Activated CD8-positive, alpha-beta memory T cell treated with anti-CD3 and anti-CD28 coated beads for 24 hours (primary cell): ENCODE results near the gene KCNIP4.

Experiments used
- DNase-seq: peaks from one replicate; pipeline ENCODE4 v3.0.0-alpha.2; 2020

The KCNIP4 gene

DNA sequence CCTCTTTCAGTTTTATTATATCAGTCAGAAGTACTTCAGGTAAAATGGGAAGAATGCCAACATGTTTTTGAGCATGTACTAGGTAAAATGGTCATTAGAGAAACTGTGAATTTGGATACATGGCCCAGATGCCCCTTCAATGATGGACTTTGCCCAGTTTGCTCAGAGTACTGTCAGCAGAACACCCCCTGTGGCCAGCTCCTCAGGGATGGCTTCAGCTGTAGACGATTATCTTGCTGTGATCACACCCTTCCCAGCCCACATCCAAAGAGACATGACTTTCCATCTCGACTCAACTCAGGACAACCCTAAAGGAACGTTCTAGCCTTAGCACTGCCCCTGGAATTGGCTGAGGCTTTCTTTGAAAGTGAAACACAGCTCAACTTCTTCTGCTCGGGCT is 809.2 kb downstream of the KCNIP4 start:
- no peak for DNase-seq

DNA sequence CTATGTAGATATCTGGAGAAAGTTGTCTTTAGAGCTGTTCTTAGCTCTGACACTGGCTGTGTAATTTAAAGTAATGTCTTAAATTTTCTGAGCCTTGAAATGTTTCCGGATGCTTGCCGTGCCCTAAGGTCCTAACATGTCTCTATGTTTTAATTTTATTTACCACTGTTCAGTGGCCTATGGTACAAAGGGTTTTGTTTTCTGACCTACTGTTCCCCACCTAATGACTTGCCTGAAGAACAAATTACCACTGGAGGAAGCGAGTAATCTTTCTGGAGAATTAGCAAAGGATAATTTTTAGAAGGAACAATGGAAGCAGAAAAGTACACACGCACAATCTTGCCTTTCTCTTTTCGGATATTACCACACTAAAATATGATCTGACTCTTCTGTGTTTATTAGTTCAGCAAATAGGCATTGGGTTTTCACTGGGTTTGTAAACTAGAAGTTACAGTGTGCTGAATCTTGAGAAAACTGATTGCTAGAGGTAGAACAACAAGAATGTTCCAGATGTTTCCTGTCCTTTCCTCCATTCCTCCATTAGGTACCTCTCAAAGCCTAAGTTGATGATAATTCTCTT is 812.4 kb downstream of the KCNIP4 start:
- no peak for DNase-seq

DNA sequence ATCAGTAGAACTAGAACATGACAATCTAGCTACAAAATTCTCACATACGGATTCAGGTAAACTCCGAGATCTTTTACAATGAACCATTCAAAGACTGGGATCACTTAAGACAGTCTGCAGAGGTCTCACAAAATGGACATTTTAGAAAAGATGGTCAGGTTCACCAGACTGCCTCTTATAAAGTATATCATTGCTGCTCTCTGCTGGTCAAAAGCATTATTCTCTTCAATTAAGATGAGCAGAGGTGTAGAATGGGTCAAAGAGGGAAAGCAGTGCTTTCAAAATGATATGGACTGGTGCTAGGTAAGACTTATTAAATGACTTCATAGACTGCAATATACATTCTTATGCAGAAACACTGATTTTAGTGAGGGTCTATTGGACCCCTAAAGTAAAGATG is 813.6 kb downstream of the KCNIP4 start:
- DNase-seq: no peak

DNA sequence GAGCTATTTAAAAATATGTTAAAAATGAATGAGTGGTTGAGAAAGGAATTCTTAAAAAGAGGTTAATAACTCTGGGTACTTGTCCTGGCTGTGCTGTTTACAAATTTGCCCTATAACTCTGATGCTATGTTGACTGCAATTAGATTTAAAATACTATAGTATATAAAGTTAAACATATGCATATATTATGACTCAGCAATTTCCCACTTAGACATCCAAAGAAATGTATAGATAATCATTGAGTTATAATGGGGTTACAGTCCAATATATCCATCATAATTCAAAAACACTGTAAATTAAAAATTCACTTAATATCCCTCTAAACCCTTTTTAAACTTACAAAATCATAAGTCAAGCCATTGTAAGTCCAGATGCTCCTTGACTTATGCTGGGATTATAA is 818.0 kb downstream of the KCNIP4 start:
- DNase-seq: no peak

DNA sequence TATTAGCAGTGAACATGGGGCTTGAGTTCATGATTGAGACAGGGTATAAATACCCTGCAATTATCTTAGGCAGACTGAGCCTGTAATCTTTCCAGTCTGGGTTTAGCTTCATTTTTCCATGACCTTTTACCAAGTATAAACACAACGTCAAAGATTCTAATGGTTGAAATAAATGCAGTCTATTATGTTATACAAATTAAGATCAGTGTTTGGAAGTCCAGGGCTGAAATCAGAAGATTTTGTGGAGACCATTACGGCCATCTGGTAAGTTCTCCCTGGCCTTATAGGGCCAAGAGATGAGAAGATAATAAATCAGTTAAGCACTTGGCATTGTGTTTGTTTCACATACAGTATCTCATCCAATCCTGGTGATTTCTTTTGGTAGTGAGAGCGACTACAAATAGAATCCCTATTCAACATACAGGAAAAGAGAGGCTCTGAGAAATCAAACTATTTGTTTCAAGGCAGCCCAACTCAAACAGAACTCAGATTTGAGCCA is 822.5 kb downstream of the KCNIP4 start:
- DNase-seq: no peak

DNA sequence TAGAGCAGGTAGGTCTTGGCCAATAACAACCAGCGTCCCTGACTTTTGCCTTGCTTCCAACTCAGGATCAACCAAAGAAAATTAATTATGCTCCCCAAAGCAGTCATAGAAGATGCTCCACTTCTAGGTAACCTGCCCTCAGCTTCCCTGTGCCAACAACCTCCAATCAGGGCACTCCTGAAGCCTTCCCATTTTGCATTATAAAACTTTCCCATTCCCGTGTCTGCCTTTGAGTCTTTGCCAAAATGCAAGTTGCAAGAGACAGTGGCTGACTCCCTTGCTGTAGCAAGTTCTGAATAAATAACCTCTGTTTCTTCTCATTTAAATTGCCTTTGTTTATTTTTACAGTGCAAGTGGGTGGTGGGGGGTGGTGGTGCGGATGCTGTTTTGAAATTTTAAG is 830.3 kb downstream of the KCNIP4 start:
- no peak for DNase-seq

DNA sequence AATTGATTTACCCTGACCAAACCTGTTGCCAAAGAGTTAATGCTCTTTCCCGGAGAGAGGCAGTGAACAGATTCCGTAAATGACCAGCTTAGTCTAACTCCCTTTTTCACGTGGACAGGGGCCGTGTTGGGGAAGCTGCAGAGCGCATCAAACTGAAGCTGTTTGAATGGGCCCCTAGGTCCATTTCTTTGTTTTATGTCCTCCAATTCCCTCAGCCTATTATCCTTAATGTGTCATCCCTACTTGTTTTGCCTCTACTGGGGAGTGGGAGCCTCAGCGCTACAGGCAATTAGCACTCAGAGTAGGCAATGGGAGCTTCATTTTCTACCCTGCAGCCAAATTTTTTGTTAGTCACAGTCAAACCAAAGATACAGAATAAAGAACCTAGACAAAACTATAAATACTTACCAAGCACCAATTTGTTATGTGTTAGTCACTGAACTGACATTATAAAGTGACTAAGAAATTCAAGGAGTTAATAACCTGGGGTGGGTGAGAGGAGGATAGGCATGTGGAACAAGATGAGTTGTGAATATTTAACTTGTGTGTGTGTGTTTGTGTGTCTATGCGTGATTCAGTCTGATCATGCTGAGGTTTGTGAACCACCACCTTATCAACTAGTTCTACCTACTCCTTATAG is 830.9 kb downstream of the KCNIP4 start:
- DNase-seq: no peak

DNA sequence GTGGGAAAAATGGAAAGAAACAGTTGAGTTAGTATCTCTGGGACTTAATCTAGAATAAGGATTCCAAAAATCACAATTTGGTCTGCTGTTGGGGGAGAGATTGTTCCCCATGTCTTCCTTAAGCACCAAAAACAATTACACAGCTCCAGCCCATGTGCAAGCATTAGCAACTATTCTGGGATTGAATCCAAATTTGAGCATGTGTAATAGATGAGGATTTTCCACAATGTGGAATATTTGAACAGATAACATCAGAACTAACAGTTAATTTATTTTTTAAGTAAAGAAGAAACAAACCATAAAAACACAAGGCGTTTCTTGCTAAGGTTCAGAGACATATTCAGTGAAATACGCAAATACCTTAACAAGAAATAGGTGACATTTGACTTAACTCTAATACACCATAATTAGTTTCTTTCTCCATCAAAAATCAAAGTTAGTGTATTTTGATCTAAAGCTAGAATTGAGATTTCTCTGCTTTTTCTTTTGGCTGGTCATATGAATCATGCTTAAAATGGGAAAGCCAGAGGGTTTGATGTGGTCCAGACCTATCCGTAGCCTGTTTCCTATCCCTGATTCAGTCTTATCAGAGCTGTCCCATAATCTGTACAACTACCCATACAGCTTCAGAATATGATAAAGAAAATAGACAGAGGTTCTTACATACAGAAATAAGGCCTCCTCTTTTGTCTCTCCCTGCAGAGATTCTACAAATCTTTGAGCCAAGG is 834.9 kb downstream of the KCNIP4 start:
- DNase-seq: no peak

DNA sequence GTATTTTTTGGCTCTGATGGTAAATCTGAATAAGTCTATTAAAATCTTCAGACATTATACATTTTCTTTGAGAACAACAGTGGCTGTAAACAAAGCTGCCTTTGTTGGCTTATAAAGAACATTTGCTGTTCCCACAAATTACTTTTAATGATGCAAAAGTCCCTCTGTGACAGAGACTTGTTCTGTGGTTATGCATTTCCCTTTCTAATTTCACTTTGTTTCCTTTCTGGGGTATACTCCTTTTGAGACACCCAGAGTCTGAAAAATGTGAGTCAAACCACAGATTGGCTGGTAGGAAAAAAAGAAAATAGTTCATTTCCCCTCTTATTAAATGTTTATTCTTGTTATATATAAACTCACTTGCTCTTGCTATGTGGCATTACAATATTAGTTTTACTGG is 845.9 kb downstream of the KCNIP4 start:
- no peak for DNase-seq

DNA sequence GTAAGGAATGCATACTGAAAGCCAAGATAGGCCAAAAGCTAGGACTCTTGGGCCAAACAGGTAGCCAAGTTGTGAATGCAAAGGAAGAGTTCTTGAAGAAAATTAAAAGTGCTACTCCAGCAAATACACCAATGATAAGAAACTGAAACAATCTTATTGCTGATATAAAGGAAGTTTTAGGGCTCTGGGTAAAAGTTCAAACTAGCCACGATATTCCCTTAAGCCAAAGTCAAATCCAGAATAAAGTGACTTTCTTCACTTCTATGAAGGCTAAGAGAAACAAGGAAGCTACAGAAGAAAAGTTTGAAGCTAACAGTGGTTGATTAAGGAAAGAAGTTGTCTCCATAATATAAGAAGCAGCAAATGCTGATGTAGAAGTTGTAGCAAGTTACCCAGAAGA is 850.7 kb downstream of the KCNIP4 start:
- no peak for DNase-seq

DNA sequence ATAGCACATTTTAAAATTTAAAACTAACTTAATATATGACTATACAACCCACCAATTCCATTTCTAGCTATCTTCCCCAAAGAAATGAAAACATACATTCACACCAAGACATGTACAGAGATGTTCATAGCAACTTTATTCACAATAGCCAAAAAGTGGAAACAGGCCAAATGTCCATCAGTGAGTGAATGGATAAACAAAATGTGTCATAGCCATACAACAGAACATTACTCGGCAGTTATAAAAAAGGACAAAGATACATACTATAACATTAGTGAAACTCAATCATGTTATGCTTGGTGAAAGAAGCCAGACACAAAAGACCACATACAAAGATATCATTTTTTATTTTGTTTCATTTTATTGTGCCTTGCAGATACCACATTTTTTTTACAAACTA is 851.5 kb downstream of the KCNIP4 start:
- no peak for DNase-seq

DNA sequence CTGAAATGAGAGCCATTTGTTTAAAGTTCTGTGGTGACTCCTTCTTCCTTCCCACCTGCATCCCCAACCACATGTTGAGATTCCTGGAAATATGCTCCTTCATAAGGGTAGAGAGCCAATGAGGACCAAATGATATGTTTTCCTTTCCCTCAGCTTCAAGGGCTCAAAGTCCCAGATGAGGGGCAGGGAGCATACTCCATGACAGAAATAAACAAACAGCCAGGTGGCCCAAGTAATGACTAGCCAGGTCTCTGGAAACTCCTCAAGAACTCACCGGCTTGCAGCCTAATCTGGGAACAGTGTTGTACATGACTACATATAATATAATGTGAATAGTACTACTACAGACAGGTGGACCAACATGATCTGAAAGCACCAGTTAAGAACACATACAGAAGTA is 856.0 kb downstream of the KCNIP4 start:
- DNase-seq: no peak

DNA sequence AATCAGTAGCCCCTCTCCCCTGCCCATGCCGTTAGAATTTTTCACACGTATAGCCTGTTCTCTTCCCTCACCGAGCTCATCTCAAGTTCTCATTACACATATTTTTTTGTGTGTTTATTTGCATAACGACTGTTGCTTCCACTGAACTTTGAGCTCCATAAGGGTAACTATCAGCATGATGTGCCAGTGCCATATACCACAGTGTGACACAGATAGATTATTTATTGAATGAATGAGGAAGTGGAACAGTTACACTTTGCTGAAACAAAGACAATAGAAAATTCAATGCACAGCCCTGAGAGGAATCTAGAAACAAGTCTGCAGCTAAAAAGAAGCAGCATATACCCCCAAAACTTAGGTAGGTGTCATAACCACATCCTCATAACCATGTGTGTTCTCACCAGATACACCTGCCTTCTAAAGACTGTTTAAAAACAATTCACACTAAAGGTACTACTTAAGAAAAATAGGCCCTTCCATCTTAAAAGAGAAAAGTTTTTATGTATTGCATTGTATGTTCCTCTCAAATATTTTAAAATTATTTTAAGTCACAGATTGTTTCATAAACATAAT is 858.4 kb downstream of the KCNIP4 start:
- no peak for DNase-seq

DNA sequence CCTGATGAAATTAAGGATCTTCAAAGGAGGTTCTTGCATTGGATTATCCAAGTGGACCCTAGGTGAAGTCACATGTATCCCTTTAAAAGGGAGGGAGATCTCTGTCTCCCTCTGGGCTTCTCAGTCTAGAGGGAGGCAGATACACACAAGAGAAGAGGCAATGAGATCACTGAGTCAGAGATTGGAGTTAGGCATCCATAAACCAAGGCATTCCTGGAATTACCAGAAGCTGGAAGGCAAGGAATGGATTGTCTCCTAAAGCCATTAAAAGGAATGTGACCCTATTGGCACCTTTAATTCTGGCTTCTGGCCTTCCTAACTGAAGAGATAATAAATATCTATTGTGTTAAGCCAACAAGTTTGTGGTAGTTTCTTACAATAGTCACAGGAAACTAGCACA is 865.2 kb downstream of the KCNIP4 start:
- DNase-seq: no peak

DNA sequence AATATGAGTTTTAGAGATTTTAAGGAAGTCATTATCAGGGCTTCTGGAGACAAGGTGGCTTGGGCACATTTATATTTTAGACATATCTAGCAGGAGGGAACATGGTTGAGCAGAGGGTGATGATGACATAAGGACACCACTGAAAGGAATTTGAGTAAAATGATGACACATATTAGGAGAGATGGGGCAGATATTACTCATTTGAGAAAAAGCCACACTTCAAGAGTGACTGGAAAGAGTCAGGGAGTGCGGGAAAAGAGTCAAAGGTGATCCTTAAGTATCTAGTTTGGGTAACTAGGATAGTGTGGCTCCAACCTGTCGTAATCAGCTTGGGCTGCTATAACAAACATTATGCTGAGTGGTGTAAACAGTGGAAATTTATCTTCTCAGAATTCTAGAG is 870.6 kb downstream of the KCNIP4 start:
- no peak for DNase-seq

DNA sequence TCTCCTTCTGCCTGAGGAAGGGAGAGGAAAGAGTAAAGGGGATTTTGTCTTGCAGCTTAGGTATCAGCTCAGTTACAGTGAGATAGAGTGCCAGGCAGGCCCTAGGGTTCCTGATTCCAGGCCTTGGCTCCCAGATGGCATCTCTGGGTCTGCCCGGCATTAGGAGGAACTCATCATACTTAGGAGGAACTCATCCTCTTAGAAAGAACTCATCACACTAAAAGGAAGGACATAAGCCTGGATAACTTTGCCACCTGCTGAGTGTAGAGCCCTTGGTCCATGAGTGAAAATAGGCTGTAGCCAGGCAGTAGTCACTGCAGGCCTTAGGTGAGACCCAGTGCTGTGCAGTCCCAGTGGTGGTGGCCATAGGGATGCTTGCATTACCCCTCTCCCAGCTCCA is 881.2 kb downstream of the KCNIP4 start:
- no peak for DNase-seq

DNA sequence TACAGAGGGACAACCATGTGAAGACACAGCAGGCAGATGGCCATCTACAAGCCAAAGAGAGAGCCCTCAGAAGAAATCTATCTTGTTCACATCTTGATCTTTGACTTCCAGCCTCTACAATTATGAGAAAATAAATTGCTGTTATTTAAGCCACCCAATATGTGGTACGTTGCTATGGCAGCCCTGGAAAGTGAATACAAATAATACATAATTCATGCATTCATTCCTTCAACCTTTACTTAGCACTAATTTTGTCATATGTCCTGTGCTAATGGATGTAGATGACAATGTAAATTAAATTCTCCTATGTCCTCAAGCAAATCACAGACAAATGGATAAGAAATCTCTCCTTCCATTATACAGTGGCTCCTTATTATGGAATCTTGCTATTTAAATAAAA is 886.7 kb downstream of the KCNIP4 start:
- no peak for DNase-seq

DNA sequence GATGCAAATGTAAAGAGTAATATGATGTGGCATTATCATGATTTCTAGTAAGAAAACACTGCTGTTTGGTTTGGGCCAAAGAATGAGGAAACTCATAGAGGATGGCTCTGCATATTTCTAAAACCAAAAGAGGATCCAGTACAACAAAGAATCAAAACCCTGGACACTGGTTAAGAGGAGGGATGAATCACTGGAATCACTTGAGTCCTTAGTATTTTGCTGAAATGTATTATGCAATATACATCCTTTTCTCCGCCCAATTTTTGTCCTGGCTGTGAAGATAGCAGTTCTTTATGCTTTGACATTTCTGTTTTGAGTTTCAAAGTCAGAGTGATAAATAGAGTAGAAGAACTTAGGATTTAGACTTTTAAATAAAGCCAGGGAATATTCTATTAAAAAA is 902.4 kb downstream of the KCNIP4 start:
- DNase-seq: no peak

DNA sequence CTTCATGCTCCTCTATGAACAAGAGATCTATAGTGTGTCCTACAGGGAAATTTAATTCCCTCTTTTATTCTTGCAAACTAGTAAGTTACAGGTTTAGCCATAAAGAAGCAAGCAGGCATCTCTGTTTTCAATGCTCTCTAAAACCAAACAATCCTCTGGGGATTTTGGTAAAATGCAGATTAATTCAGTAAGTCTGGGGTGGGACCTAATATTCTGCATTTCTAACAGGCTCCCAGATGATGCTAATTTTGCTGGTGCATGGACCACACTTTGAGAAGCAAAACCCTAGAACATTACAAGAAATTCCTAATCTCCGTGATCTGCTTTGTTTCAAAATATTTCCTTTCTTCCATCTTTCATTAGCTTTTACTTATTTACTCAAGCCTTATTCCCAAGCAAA is 903.5 kb downstream of the KCNIP4 start:
- DNase-seq: no peak

DNA sequence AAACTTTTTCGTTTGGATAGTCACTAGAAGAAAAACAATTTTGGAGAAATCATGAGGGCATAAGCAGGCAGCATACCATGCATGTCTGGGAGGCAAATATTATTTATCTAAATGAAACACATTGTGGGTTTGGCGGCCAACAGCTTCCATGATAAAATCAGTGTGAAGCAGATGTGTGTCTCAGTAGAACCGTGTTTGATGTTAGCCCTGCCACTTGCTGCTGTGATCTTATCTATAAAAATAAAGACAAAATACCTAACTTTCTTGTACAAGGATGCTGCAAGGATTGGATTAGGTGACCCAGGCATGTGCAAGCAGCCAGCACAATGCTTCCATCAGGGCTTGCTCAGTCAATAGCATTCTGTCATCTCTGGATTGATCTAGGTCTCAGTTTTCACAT is 906.9 kb downstream of the KCNIP4 start:
- DNase-seq: no peak

DNA sequence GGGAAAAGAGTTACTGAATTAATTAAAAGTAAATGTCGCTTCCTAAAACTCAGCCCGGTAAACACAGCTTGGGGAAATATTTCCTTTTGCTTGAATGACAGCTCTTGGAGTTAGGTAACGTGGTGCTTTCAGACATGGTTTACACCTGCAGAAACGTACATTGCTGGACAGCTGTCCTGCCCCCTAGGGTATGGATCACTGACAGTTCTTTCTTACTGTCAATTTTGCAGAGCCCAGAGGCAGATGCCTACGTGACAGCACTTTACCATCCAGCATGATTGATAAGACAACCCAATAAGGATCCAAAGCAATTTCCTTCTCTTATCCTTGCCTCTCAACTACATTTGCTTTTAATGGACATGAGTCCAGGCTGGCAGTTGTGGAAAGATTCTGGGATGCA is 913.8 kb downstream of the KCNIP4 start:
- DNase-seq: no peak

DNA sequence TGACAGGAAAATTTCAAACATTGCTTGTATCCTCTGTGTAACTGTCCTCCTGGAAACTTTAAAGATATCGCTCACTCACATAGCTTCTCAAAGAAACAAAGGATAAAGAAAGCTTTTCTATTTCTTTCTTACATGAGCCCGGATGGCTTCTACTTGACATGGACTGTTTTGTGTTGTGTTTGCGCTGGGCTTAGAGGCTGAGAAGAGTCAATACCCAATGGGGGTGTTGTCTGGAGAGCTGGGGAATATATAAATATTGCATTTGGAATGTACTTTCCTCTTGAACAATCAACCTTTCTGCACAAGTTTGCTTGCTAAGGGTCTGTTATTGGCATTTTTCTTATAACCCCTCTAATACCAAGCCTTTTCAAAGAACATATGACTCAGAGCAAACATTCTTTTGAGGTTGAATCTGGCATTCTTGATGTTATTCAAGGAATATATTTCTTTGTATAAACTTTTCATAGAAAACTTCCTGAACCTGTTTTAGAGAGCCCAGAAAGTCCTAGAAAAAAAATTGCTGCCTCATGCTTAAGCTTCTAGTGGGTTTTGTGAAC is 916.4 kb downstream of the KCNIP4 start:
- DNase-seq: no peak

DNA sequence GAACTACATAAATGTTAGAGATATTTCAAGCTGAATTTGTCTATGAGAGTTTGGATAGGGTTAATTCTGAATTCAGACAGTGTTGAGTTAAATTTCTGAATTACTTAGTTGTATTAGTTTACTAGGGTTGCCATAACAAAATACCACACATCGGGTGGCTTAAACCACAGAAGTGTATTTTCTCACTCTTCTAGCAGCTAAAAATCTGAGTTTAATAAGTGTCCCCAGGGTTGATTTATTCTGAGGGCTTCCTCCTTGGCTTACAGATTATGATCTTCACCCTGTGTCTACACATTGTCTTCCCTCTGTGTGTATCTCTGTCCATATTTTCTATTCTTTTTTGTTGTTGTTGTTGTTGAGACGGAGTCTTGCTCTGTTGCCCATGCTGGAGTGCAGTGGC is 929.8 kb downstream of the KCNIP4 start:
- DNase-seq: no peak

DNA sequence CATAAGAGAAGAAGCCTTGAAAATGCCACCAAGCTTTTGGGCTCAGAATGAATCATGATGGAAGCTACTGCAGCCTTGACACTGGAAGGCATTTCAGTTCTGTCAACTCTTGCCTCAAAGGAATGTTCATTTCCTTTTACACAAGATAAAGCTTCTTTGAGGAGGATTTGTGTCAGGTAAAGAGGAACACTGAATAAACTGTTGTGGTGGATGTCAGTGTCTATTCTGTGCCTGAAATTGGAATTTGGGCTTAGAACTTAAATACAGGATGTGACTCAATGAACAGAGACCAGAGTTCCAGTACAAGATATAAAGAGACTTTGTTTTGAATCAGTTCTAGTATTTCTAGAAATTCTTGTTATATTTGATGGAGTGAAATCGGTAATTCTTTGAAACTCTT is 935.1 kb downstream of the KCNIP4 start:
- DNase-seq: no peak
